HG02571 (cell line): Measurements from ENCODE around the gene NMB.
"Not testable (repeated sequence)": the region's sequence is repeated elsewhere in the genome, so short reads cannot be mapped to it uniquely, and the experiment has no call there.

ENCODE experiments used
- ATAC-seq: cut with Tn5 transposase; IDR thresholded peaks from one replicate; pipeline ENCODE4 v1.9.1; 2021; ENCODE audit warnings: mild to moderate bottlenecking, moderate library complexity; ENCODE audit not compliant: unreplicated experiment

Gene NMB

GRCh38 chr15:84658080-84658787 lies at the start of gene NMB:
Gene NMB, minus strand, starts transcription at chr15:84658199. Its CDS starts 47 bp downstream, at chr15:84658152.
- ATAC-seq, result peak; percentile 52

GRCh38 chr15:84703808-84704207 lies 45.8 kb upstream of the NMB start:
- no peak for ATAC-seq

GRCh38 chr15:84702961-84703482 lies 45.0 kb upstream of the NMB start:
- no peak for ATAC-seq

GRCh38 chr15:84699538-84700191 lies 41.7 kb upstream of the NMB start:
- ATAC-seq, result no peak

- ATAC-seq, result no peak
Measured at GRCh38 chr15:84697236-84697990, 39.4 kb upstream of the NMB start.

GRCh38 chr15:84696757-84697156 lies 38.8 kb upstream of the NMB start:
- no peak for ATAC-seq

- no peak for ATAC-seq
Measured at GRCh38 chr15:84690342-84690741, 32.3 kb upstream of the NMB start.

GRCh38 chr15:84689858-84690257 lies 31.9 kb upstream of the NMB start:
- ATAC-seq, result no peak

- not testable (repeated sequence) for ATAC-seq
Measured at GRCh38 chr15:84686446-84686845, 28.4 kb upstream of the NMB start.

GRCh38 chr15:84685304-84685703 lies 27.3 kb upstream of the NMB start:
- no peak for ATAC-seq

GRCh38 chr15:84684092-84684491 lies 26.1 kb upstream of the NMB start:
- no peak for ATAC-seq

GRCh38 chr15:84681831-84682230 lies 23.8 kb upstream of the NMB start:
- no peak for ATAC-seq

- ATAC-seq, result no peak
Measured at GRCh38 chr15:84671211-84671610, 13.2 kb upstream of the NMB start.

- ATAC-seq, result no peak
Measured at GRCh38 chr15:84669726-84670125, 11.7 kb upstream of the NMB start.

GRCh38 chr15:84668221-84668982 lies 10.4 kb upstream of the NMB start:
- ATAC-seq, result no peak

- no peak for ATAC-seq
Measured at GRCh38 chr15:84666373-84666772, 8.4 kb upstream of the NMB start.

GRCh38 chr15:84661001-84661400 lies 3.0 kb upstream of the NMB start:
- no peak for ATAC-seq

GRCh38 chr15:84659904-84660781 lies 2.1 kb upstream of the NMB start:
- ATAC-seq, result no peak

GRCh38 chr15:84658788-84659411 lies 901 bp upstream of the NMB start:
- no peak for ATAC-seq

- ATAC-seq, result no peak
Measured at GRCh38 chr15:84657748-84658079, 285 bp downstream of the NMB start.
